Endothelial cell (in vitro differentiated cells): ENCODE results near the gene CCKAR. TPM values are rescaled to one million over a fixed set of nuclear protein-coding genes. Genes with fewer than 3 reads are reported as not detected.

Experiments
- DNase-seq: peaks from one replicate; pipeline ENCODE4 v3.0.0; 2021; ENCODE audit warnings: low spot score
- H3K27ac Mint-ChIP-seq: one replicate; pipeline ENCODE4 v1.8.0; 2021; ENCODE audit warnings: mixed read lengths, inconsistent platforms; ENCODE audit not compliant: unreplicated experiment
- H3K27me3 Mint-ChIP-seq: one replicate; pipeline ENCODE4 v1.8.0; 2021; ENCODE audit warnings: mild to moderate bottlenecking, moderate library complexity, mixed read lengths, inconsistent platforms; ENCODE audit not compliant: unreplicated experiment
- H3K36me3 Mint-ChIP-seq: one replicate; pipeline ENCODE4 v1.8.0; 2021; ENCODE audit warnings: mild to moderate bottlenecking, low read depth, mixed read lengths, inconsistent platforms; ENCODE audit not compliant: unreplicated experiment
- H3K4me1 Mint-ChIP-seq: one replicate; pipeline ENCODE4 v1.8.0; 2021; ENCODE audit warnings: mild to moderate bottlenecking, mixed read lengths, inconsistent platforms; ENCODE audit not compliant: unreplicated experiment
- H3K4me3 Mint-ChIP-seq: one replicate; pipeline ENCODE4 v1.8.0; 2021; ENCODE audit warnings: mild to moderate bottlenecking, mixed read lengths, inconsistent platforms; ENCODE audit not compliant: unreplicated experiment
- H3K9me3 Mint-ChIP-seq: one replicate; pipeline ENCODE4 v1.8.0; 2021; ENCODE audit warnings: mixed read lengths, inconsistent platforms; ENCODE audit not compliant: unreplicated experiment
- total RNA-seq: library from RNA; stranded (reverse); fragmentation: NEBNext Ultra II Directional; extraction: Animal tissue kit (Norgen Biotek cat#: 25700); gene quantifications from one replicate; pipeline ENCODE4 v1.2.1, GENCODE V29; 2021; ENCODE audit not compliant: unreplicated experiment
- TF ChIP-seq, protein P1 (sequence below): fragments of 200-600 bp; sonication (generic); IDR thresholded peaks from one replicate; pipeline ENCODE4 v1.5.0; 2021; ENCODE audit warnings: antibody characterized with exemption; ENCODE audit not compliant: unreplicated experiment

CCKAR gene
- total RNA-seq, 1 donor from 2014 or later = not detected

DNA sequence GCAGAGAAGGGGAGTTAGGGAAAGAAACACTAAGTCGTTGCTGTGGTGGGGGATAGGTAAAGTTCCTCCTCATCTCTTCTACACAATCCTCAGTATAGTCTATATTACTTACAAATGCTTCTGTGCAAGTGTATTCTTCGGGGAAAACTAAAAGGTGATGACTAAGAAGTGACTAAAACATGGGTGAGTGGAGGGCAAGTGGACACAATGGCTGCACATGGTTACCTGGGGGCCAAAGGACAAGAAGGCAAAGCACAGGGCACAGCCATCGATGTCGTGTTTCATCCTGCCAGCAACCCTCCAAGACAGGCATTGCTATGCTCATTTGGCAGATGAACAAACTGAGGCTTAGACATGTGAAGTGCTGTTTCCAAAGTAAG, 35.5 kb upstream of the CCKAR start:
- no peak for DNase-seq
- Mint-ChIP-seq H3K4me1 (no peaks in the 10 kb centered on the region), H3K9me3 (no peaks in the 10 kb centered on the region), H3K27ac (no peak overlapping the region), H3K27me3 (peaks cover 2% of the 10 kb centered on the region), H3K36me3 (no peaks in the 10 kb centered on the region), H3K4me3 (no peak overlapping the region)
- TF ChIP-seq, protein P1, sequence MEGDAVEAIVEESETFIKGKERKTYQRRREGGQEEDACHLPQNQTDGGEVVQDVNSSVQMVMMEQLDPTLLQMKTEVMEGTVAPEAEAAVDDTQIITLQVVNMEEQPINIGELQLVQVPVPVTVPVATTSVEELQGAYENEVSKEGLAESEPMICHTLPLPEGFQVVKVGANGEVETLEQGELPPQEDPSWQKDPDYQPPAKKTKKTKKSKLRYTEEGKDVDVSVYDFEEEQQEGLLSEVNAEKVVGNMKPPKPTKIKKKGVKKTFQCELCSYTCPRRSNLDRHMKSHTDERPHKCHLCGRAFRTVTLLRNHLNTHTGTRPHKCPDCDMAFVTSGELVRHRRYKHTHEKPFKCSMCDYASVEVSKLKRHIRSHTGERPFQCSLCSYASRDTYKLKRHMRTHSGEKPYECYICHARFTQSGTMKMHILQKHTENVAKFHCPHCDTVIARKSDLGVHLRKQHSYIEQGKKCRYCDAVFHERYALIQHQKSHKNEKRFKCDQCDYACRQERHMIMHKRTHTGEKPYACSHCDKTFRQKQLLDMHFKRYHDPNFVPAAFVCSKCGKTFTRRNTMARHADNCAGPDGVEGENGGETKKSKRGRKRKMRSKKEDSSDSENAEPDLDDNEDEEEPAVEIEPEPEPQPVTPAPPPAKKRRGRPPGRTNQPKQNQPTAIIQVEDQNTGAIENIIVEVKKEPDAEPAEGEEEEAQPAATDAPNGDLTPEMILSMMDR = no peak

DNA sequence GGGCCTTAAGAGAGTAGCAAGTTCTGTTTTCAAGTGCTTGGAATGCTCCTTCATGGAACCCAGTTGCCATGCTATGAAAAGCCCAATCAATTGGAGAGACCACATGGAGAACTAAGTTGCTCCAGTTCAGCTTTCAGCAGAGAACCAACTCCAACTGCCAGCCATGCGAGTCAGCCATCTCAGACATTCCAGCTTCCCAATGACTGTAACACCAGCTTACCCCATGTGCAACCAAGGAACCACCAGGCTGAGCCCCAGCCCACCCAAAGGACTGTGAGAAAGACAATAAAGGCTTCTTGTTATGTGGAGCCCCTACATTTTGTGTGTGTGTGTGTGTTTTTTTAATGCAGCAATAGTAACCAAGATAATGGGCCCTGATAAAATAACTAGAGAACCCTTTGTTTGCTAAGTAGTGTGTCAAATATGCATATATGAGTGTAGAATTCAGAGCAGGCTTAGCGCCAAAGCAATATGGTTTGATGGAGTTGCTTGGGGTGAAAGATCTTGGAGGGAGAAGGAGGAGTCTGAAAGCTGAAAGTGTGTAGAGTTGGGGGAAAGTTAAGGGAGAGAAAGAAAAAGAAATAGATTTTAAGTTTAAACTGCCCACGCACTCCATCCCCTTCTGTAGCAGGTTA, 35.0 kb upstream of the CCKAR start:
- Mint-ChIP-seq H3K4me1 (no peaks in the 10 kb centered on the region), H3K27ac (no peak overlapping the region), H3K27me3 (peaks cover 2% of the 10 kb centered on the region), H3K9me3 (no peaks in the 10 kb centered on the region), H3K4me3 (no peak overlapping the region), H3K36me3 (no peaks in the 10 kb centered on the region)
- no peak for DNase-seq
- TF ChIP-seq, protein P1 = no peak

DNA sequence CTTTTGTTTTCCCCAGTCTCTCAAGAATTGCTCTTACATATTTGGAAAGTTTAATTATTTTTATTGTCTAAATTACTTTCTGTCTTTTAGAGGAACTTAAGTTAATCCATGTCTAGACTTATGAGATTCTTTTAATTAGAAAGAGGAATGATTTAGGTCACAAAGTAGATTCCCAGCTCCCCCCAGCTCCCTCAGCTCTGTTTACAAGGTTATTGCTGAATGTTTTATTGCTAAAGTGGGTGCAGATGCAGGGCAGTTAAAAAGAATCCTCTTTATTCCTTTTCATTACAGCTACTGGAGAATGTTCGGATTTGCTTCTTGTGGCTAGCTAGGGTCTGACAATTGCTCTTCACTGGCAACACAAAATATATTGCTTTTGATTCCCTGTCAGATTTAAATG, 33.7 kb upstream of the CCKAR start:
- H3K36me3 Mint-ChIP-seq = no peaks in the 10 kb centered on the region
- H3K9me3 Mint-ChIP-seq = no peaks in the 10 kb centered on the region
- no peak overlapping the region for H3K4me3 Mint-ChIP-seq
- TF ChIP-seq, protein P1 = no peak
- H3K27ac Mint-ChIP-seq = no peak overlapping the region
- DNase-seq = no peak
- peaks cover 2% of the 10 kb centered on the region for H3K27me3 Mint-ChIP-seq
- no peaks in the 10 kb centered on the region for H3K4me1 Mint-ChIP-seq

DNA sequence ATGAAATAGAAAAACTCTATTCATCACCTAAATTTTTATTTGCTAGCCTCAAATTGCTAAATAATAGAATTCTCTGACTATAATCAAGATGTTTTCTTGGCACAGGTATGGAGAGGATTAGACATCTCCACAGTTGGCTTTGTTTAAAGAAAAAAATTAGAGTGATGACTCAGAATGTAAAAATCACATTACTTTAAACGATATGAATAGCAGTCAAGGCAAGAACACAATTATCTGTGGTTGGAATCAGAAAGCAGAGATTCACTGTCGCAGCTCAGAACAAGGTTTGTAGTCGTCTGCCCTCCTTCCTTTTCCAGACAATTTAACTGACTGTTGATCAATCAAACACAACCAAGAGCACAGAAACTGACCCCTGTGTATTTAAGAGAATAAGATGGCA, 32.2 kb upstream of the CCKAR start:
- Mint-ChIP-seq H3K27ac (no peak overlapping the region), H3K27me3 (peaks cover 2% of the 10 kb centered on the region), H3K4me1 (no peaks in the 10 kb centered on the region), H3K9me3 (no peaks in the 10 kb centered on the region), H3K36me3 (no peaks in the 10 kb centered on the region), H3K4me3 (no peak overlapping the region)
- TF ChIP-seq, protein P1 = no peak
- DNase-seq = no peak

DNA sequence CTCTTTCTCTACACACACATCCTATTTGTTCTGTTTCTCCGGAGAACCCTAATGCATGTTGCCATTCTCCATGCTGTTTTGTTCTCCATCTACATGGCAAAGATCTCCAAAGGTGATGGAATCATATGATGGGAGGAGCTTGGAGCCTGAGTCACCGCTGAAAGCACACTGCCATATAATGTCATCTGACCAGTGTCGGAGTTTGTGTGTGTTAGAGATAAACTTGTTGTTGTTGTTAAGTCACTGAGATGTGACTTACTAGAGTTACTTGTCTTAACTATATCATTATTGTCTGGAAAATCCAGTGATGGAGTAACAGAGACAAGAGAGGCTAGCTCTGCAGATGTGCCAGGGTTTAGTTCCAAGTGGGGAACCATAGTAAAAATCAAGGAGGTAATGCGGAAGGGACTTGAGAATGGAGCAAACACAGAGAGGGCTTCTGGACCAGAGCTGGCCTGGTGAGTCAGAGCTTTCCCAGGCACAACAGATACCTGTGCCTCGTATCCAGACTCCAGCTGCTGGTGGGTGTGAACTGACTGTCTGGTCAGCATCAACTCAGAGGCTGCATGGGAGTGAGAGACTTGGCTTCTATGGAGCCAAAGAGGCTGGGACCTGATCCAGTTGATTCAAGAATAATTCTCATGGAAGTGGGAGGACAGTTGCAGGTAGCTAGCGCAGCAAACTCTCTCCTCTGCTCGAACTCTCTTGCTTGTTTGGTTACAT, 30.6 kb upstream of the CCKAR start:
- no peak for DNase-seq

More for the DNA sequence above, 30.6 kb upstream of the CCKAR start:
- TF ChIP-seq, protein P1 = no peak
- H3K36me3 Mint-ChIP-seq = no peaks in the 10 kb centered on the region
- no peak overlapping the region for H3K4me3 Mint-ChIP-seq
- peaks cover 2% of the 10 kb centered on the region for H3K27me3 Mint-ChIP-seq
- no peak overlapping the region for H3K27ac Mint-ChIP-seq
- H3K4me1 Mint-ChIP-seq = no peaks in the 10 kb centered on the region
- no peaks in the 10 kb centered on the region for H3K9me3 Mint-ChIP-seq
